ENCODE measurements around the gene FBXO31. TPM values are rescaled to one million over a fixed set of nuclear protein-coding genes. Genes with fewer than 3 reads are reported as not detected.

The FBXO31 gene
- total and polyA plus RNA-seq, 7 donors, result 15.0 to 120 (median 86.7) TPM

GRCh38 chr16:87297407-87297806, 86.2 kb downstream of the FBXO31 start:
- no peaks in the 10 kb centered on the region for H3K4me1 ChIP-seq
- intact Hi-C loops (cut with DNase I), result no loop called here
- no peaks in the 10 kb centered on the region for H3K27me3 ChIP-seq
- H3K27ac ChIP-seq, result no peak overlapping the region
- WGBS, 2 donors, result 89% methylated on average over 5 of the region's 5 CpGs
- H3K4me3 ChIP-seq, result no peak overlapping the region
- H3K36me3 ChIP-seq, result no peaks in the 10 kb centered on the region
- H3K9me3 ChIP-seq, result no peaks in the 10 kb centered on the region
- no peak for DNase-seq
- no peak for TF ChIP-seq CTCF (IDR thresholded peaks at IDR 0.05)
- TF ChIP-seq EP300 (IDR thresholded peaks at IDR 0.05), result no peak
- TF ChIP-seq POLR2A (IDR thresholded peaks at IDR 0.05), result no peak
- no peak for TF ChIP-seq POLR2AphosphoS5 (IDR thresholded peaks at IDR 0.05)

GRCh38 chr16:87295661-87296531, 87.7 kb downstream of the FBXO31 start:
- no peak for DNase-seq
- Histone ChIP-seq H3K4me3 (no peak overlapping the region), H3K4me1 (no peaks in the 10 kb centered on the region), H3K27me3 (no peaks in the 10 kb centered on the region), H3K27ac (no peak overlapping the region), H3K9me3 (no peaks in the 10 kb centered on the region), H3K36me3 (no peaks in the 10 kb centered on the region)
- intact Hi-C loops (cut with DNase I), result no loop called here
- WGBS, 2 donors, result 68 to 80% methylated on average over 20 of the region's 20 CpGs
- no peak for TF ChIP-seq EP300 (IDR thresholded peaks at IDR 0.05)
- no peak for TF ChIP-seq CTCF (IDR thresholded peaks at IDR 0.05)

- TF ChIP-seq CTCF (IDR thresholded peaks at IDR 0.05) (no peak), EP300 (IDR thresholded peaks at IDR 0.05) (no peak), POLR2AphosphoS5 (IDR thresholded peaks at IDR 0.05) (no peak), POLR2A (IDR thresholded peaks at IDR 0.05) (no peak)
- intact Hi-C loops (cut with DNase I), result no loop called here
- Histone ChIP-seq H3K4me3 (no peak overlapping the region), H3K27ac (no peak overlapping the region), H3K27me3 (no peaks in the 10 kb centered on the region), H3K9me3 (no peaks in the 10 kb centered on the region), H3K36me3 (no peaks in the 10 kb centered on the region), H3K4me1 (no peaks in the 10 kb centered on the region)
- whole genome bisulfite sequencing, 2 donors, result 61 to 85% methylated on average over 4 of the region's 4 CpGs
- DNase-seq, result no peak
These were observed 88.3 kb downstream of the FBXO31 start for GRCh38 chr16:87295259-87295658.

- TF ChIP-seq POLR2AphosphoS5 (IDR thresholded peaks at IDR 0.05) (no peak), EP300 (IDR thresholded peaks at IDR 0.05) (no peak), POLR2A (IDR thresholded peaks at IDR 0.05) (no peak), CTCF (IDR thresholded peaks at IDR 0.05) (no peak)
- intact Hi-C loops (cut with DNase I), result no loop called here
- Histone ChIP-seq H3K4me3 (no peak overlapping the region), H3K27ac (no peak overlapping the region), H3K27me3 (no peaks in the 10 kb centered on the region), H3K4me1 (no peaks in the 10 kb centered on the region), H3K36me3 (no peaks in the 10 kb centered on the region), H3K9me3 (no peaks in the 10 kb centered on the region)
- DNase-seq, result no peak
- WGBS, 2 donors, result 95 to 96% methylated on average over 3 of the region's 3 CpGs
These were observed 89.6 kb downstream of the FBXO31 start for GRCh38 chr16:87293990-87294389.

- Histone ChIP-seq H3K4me3 (no peak overlapping the region), H3K9me3 (no peaks in the 10 kb centered on the region), H3K27ac (no peak overlapping the region), H3K27me3 (no peaks in the 10 kb centered on the region), H3K4me1 (no peaks in the 10 kb centered on the region), H3K36me3 (no peaks in the 10 kb centered on the region)
- WGBS, 2 donors, result 97% methylated on average over 6 of the region's 6 CpGs
- DNase-seq, result no peak
- intact Hi-C loops (cut with DNase I), result no loop called here
- no peak for TF ChIP-seq POLR2A (IDR thresholded peaks at IDR 0.05)
- TF ChIP-seq CTCF (IDR thresholded peaks at IDR 0.05), result no peak
- no peak for TF ChIP-seq EP300 (IDR thresholded peaks at IDR 0.05)
- no peak for TF ChIP-seq POLR2AphosphoS5 (IDR thresholded peaks at IDR 0.05)
These were observed 91.6 kb downstream of the FBXO31 start for GRCh38 chr16:87291944-87292343.

All from sigmoid colon (tissue), 7 donors.